Thyroid gland (tissue), 4 donors: ENCODE measurements around the gene CPLX1. TPM values are rescaled to one million over a fixed set of nuclear protein-coding genes. Genes with fewer than 3 reads are reported as not detected.

ENCODE experiments used
- DNase-seq, 2 donors: peaks; one replicate each; pipeline ENCODE4 v3.0.0-alpha.2; 2019
- H3K27ac ChIP-seq, 3 donors: fragments of 200-600 bp; sonication (generic); 1 replicate in 2 of 3; 2 replicates in 1 of 3; pipeline ENCODE4 v1.5.1; 2016 to 2019; ENCODE audit warnings: mild to moderate bottlenecking in 1 of 3, moderate library complexity in 1 of 3
- H3K27me3 ChIP-seq: fragments of 200-600 bp; sonication (generic); one replicate; pipeline ENCODE4 v1.5.1; 2019
- H3K36me3 ChIP-seq, 2 donors: fragments of 200-600 bp; sonication (generic); one replicate each; pipeline ENCODE4 v1.5.1; 2016 to 2019
- H3K4me1 ChIP-seq, 2 donors: fragments of 200-600 bp; sonication (generic); one replicate each; pipeline ENCODE4 v1.5.1; 2017 to 2019
- H3K4me3 ChIP-seq, 3 donors: fragments of 200-600 bp; sonication (generic); replicated peaks in 1 of 3; 1 replicate in 2 of 3; 2 replicates in 1 of 3; pipeline ENCODE4 v1.5.1; 2016; ENCODE audit warnings: mild to moderate bottlenecking in 1 of 3
- H3K9me3 ChIP-seq: fragments of 200-600 bp; sonication (generic); one replicate; pipeline ENCODE4 v1.5.1; 2017
- POLR2A ChIP-seq, 2 donors: fragments of 450-650 bp; IDR thresholded peaks; one replicate each; pipeline ENCODE4 v1.6.1; 2017; ENCODE audit warnings: antibody characterized with exemption in 2 of 2, mild to moderate bottlenecking in 2 of 2, moderate library complexity in 1 of 2
- WGBS, 2 donors: methylation state at CpG; one replicate each; pipeline ENCODE4 v1.1.5; 2017; 5-methylcytosine and 5-hydroxymethylcytosine counted together
- intact Hi-C: fragments of 100-400 bp; cut with DNase I; formaldehyde crosslinking; loops from one replicate; pipeline ENCODE4 v1.15.1; 2023
- total RNA-seq, 4 donors: library from RNA; depleted of rRNA; stranded (reverse); fragments of >200 nt; gene quantifications; one replicate each; pipeline ENCODE4 v1.2.3, GENCODE V29; 2016
- TF ChIP-seq, protein P1 (sequence below), 6 experiments: fragments of 200-600 bp in 3 of 6; fragments of 450-650 bp in 3 of 6; sonication (generic) in 3 of 6; IDR thresholded peaks; one replicate each; pipeline ENCODE4 v1.5.1; 2016 to 2019; ENCODE audit warnings: antibody characterized with exemption in 6 of 6, mild to moderate bottlenecking in 2 of 6, inconsistent platforms in 1 of 6, moderate library complexity in 1 of 6

CPLX1 gene
- total RNA-seq, 4 donors from 2014 or later = 0.75 to 3.2 (median 1.4) TPM; not detected in 1

DNA sequence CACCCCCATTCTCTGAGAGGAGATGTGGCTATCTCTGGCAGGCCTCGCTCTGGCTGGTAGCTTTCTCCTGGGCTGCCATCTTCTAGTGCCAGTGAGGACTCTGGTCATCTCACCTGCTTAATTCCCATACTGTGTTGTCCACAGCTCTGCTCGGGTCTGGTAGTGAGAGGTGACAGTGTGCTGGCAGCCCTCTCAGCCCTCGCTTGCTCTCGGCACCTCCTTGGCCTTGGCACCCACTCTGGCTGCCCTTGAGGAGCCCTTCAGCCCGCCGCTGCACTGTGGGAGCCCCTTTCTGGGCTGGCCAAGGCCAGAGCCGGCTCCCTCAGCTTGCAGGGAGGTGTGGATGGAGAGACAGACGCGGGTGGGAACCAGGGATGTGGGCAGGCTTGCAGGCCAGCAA is 52.7 kb downstream of the CPLX1 start:
- no peak for DNase-seq
- no peaks in the 10 kb centered on the region for H3K9me3 ChIP-seq
- no peaks in the 10 kb centered on the region for H3K27me3 ChIP-seq
- intact Hi-C loops = no loop called here
- no peak overlapping the region for H3K4me3 ChIP-seq
- H3K4me1 ChIP-seq = peaks cover 8 to 31% of the 10 kb centered on the region in 2 donors
- TF ChIP-seq, protein P1, sequence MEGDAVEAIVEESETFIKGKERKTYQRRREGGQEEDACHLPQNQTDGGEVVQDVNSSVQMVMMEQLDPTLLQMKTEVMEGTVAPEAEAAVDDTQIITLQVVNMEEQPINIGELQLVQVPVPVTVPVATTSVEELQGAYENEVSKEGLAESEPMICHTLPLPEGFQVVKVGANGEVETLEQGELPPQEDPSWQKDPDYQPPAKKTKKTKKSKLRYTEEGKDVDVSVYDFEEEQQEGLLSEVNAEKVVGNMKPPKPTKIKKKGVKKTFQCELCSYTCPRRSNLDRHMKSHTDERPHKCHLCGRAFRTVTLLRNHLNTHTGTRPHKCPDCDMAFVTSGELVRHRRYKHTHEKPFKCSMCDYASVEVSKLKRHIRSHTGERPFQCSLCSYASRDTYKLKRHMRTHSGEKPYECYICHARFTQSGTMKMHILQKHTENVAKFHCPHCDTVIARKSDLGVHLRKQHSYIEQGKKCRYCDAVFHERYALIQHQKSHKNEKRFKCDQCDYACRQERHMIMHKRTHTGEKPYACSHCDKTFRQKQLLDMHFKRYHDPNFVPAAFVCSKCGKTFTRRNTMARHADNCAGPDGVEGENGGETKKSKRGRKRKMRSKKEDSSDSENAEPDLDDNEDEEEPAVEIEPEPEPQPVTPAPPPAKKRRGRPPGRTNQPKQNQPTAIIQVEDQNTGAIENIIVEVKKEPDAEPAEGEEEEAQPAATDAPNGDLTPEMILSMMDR (IDR thresholded peaks at IDR 0.05) = no peak
- TF ChIP-seq POLR2A (IDR thresholded peaks at IDR 0.05) = no peak
- H3K27ac ChIP-seq = no peak overlapping the region
- WGBS, 2 donors = 70 to 93% methylated on average over 8 of the region's 9 CpGs
- peaks cover 48 to 49% of the 10 kb centered on the region in 2 donors for H3K36me3 ChIP-seq

DNA sequence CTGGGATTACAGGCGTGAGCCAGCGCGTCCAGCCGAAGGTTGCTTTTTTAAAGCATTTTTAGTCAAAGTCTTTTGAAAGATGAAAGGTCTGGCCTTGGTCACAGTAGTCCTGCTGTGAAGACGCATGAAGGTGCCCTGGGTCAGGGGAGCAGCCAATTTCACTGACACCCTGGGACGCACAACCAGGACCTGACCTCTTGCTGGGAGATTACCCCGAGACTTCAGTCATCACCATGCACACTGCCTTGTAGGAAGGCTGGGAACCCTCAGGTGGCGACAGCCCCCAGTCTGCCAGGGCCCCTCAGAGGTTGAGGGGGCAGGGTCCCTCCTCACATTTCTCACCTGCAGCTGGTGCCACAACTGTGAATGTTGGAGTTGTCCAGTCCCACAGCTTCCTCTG is 53.2 kb downstream of the CPLX1 start:
- intact Hi-C loops = no loop called here
- peaks cover 48 to 49% of the 10 kb centered on the region in 2 donors for H3K36me3 ChIP-seq
- H3K9me3 ChIP-seq = no peaks in the 10 kb centered on the region
- H3K4me1 ChIP-seq = peaks cover 8 to 31% of the 10 kb centered on the region in 2 donors
- H3K27me3 ChIP-seq = no peaks in the 10 kb centered on the region
- no peak for DNase-seq
- 85 to 86% methylated on average over 7 to 8 of the region's 8 CpGs for WGBS, 2 donors
- no peak overlapping the region for H3K4me3 ChIP-seq
- no peak overlapping the region for H3K27ac ChIP-seq
- TF ChIP-seq, protein P1 (IDR thresholded peaks at IDR 0.05) = no peak

DNA sequence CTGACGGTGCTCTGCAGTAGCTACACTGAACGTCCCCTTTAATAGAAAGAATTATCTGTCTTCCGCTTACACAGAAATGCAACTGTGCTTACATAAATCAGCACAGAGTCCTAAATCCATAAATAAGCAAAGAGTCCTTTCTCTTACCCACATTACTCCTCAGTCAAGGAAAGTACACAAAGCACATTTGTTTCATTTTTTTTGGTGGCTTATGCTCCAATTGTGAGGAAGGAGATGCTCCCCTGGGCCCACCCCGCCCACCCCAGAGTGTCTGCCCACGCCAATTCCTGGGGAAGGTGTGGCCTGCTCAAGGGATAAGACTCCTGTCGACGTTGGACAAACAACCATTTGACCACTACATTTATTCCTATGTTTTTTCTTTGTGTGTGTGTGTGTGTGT is 53.8 kb downstream of the CPLX1 start:
- H3K4me1 ChIP-seq = peaks cover 8 to 30% of the 10 kb centered on the region in 2 donors
- TF ChIP-seq, protein P1 (IDR thresholded peaks at IDR 0.05) = no peak
- no peak for TF ChIP-seq POLR2A (IDR thresholded peaks at IDR 0.05)
- intact Hi-C loops = no loop called here
- WGBS, 2 donors = 56 to 69% methylated on average over 7 of the region's 7 CpGs
- H3K36me3 ChIP-seq = peaks cover 48% of the 10 kb centered on the region in 2 donors
- no peaks in the 10 kb centered on the region for H3K9me3 ChIP-seq
- no peaks in the 10 kb centered on the region for H3K27me3 ChIP-seq
- DNase-seq = no peak
- H3K4me3 ChIP-seq = no peak overlapping the region
- no peak overlapping the region for H3K27ac ChIP-seq

DNA sequence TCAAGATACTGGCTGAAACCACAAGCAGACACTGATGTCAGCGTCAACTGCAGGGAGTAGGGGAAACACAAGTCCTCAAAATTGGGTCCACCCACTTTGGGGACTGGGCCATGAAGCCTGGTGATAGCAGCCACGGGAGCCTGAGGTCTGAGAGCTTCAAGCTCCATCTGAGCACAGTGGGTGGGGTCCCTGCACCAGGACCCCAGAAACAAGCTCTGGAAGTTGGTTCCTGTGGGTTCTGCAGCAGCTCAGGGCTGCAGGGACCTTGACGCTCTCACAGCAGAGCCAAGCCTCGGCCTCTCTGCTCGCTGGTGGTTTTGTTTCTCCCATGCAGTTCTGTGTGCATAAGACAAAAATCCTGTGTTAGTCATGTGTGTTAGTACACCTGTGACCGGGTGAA is 54.5 kb downstream of the CPLX1 start:
- no peak overlapping the region for H3K27ac ChIP-seq
- H3K36me3 ChIP-seq = peaks cover 47 to 49% of the 10 kb centered on the region in 2 donors
- intact Hi-C loops = no loop called here
- no peak overlapping the region for H3K4me3 ChIP-seq
- H3K4me1 ChIP-seq = peaks cover 4 to 25% of the 10 kb centered on the region in 2 donors
- H3K27me3 ChIP-seq = no peaks in the 10 kb centered on the region
- WGBS, 2 donors = 71 to 79% methylated on average over 5 to 6 of the region's 6 CpGs
- no peak for DNase-seq
- TF ChIP-seq, protein P1 (IDR thresholded peaks at IDR 0.05) = no peak
- no peak for TF ChIP-seq POLR2A (IDR thresholded peaks at IDR 0.05)
- H3K9me3 ChIP-seq = no peaks in the 10 kb centered on the region

DNA sequence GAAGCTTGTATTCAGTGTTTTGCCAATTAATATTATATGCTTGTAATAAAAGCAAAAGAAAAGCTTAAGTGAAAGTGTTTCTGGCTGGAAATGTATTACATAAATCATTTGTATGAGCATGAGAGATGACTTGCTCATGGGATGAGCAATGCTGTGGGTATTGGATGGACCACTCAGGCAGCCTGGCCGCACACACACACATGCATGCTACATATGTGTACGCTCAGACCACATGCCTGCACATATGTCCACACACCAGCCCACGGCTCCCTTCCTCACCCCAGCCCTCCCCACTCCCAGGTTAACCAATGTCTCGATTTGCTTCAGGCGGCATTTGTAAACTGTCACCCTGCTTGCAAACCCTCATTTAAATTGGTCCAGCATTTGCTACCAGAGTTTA is 55.9 kb downstream of the CPLX1 start:
- H3K36me3 ChIP-seq = peaks cover 43 to 46% of the 10 kb centered on the region in 2 donors

More for the DNA sequence above, 55.9 kb downstream of the CPLX1 start:
- intact Hi-C loops = no loop called here
- WGBS, 2 donors = 98% methylated on average over 5 of the region's 5 CpGs
- DNase-seq = no peak
- TF ChIP-seq POLR2A (IDR thresholded peaks at IDR 0.05) = no peak
- TF ChIP-seq, protein P1 (IDR thresholded peaks at IDR 0.05) = no peak
- Histone ChIP-seq H3K27ac (no peak overlapping the region), H3K4me1 (peaks cover 4 to 21% of the 10 kb centered on the region in 2 donors), H3K9me3 (no peaks in the 10 kb centered on the region), H3K4me3 (no peak overlapping the region), H3K27me3 (no peaks in the 10 kb centered on the region)
